H54 (cell line): ENCODE results near the gene NPIPB2.
"Not testable (repeated sequence)": the region's sequence is repeated elsewhere in the genome, so short reads cannot be mapped to it uniquely, and the experiment has no call there.

Experiments
- DNase-seq: peaks from one replicate; pipeline ENCODE4 v3.0.0; 2011; ENCODE audit warnings: low spot score, mixed read lengths; ENCODE audit not compliant: insufficient read length
- FAIRE-seq: peaks from 3 replicates; lab custom pipeline; 2011; peaks lifted over from hg19 to GRCh38; lab: Jason Lieb, UNC
- POLR2A ChIP-seq: IDR thresholded peaks from 2 replicates; pipeline ENCODE4 v1.6.1; 2011; ENCODE audit warnings: low read depth, mild to moderate bottlenecking, low read length

NPIPB2 gene

GRCh38 chr16:11968577-11968976 lies 26.7 kb upstream of the NPIPB2 start:
- DNase-seq (no peak), FAIRE-seq (no peak)
- TF ChIP-seq POLR2A, result no peak

- DNase-seq (no peak), FAIRE-seq (no peak)
- no peak for TF ChIP-seq POLR2A
These were observed 25.5 kb upstream of the NPIPB2 start for GRCh38 chr16:11967195-11967911.

- FAIRE-seq (no peak), DNase-seq (no peak)
- no peak for TF ChIP-seq POLR2A
These were observed 24.3 kb upstream of the NPIPB2 start for GRCh38 chr16:11966173-11966572.

GRCh38 chr16:11964761-11965551 lies 23.1 kb upstream of the NPIPB2 start, which contains the start of gene TNFRSF17:
TSS of gene TNFRSF17 (plus strand) at chr16:11965210. CDS start at chr16:11965325, 115 bp downstream.
- DNase-seq (no peak), FAIRE-seq (no peak)

GRCh38 chr16:11963706-11964105 lies 21.9 kb upstream of the NPIPB2 start:
- DNase-seq (no peak), FAIRE-seq (no peak)
- TF ChIP-seq POLR2A, result no peak

More at GRCh38 chr16:11964761-11965551, 23.1 kb upstream of the NPIPB2 start, which contains the start of gene TNFRSF17:
- no peak for TF ChIP-seq POLR2A

GRCh38 chr16:11962978-11963377 lies 21.1 kb upstream of the NPIPB2 start:
- DNase-seq, FAIRE-seq: not testable (repeated sequence)

- DNase-seq, FAIRE-seq: not testable (repeated sequence)
These were observed 20.6 kb upstream of the NPIPB2 start for GRCh38 chr16:11962457-11962856.

GRCh38 chr16:11957591-11958395 lies 15.9 kb upstream of the NPIPB2 start:
- no peak for TF ChIP-seq POLR2A
- FAIRE-seq (no peak), DNase-seq (no peak)

GRCh38 chr16:11956558-11956957 lies 14.7 kb upstream of the NPIPB2 start:
- no peak for FAIRE-seq
- TF ChIP-seq POLR2A, result no peak
- DNase-seq, result no peak

- DNase-seq, result peak; percentile 76
- TF ChIP-seq POLR2A, result no peak
- peak; percentile 45 for FAIRE-seq
These were observed 13.9 kb upstream of the NPIPB2 start for GRCh38 chr16:11955713-11956123.

- FAIRE-seq, DNase-seq: not testable (repeated sequence)
These were observed 11.7 kb upstream of the NPIPB2 start for GRCh38 chr16:11953576-11953975.

GRCh38 chr16:11950388-11950787 lies 8.5 kb upstream of the NPIPB2 start:
- TF ChIP-seq POLR2A, result no peak
- FAIRE-seq, result no peak
- DNase-seq, result no peak

- DNase-seq (peak; percentile 38), FAIRE-seq (peak; percentile 58)
- TF ChIP-seq POLR2A, result no peak
These were observed 7.7 kb upstream of the NPIPB2 start for GRCh38 chr16:11949527-11949926.

- no peak for TF ChIP-seq POLR2A
- FAIRE-seq, result no peak
- DNase-seq, result no peak
These were observed 7.0 kb upstream of the NPIPB2 start for GRCh38 chr16:11948819-11949218.
